GM23248 (cell line): ENCODE data around the gene LPO.

Experiments used
- EZH2 ChIP-seq: fragments of 200-600 bp; sonication (generic); IDR thresholded peaks from 2 replicates; pipeline ENCODE4 v1.6.1; 2018; ENCODE audit warnings: antibody characterized with exemption, mild to moderate bottlenecking; ENCODE audit not compliant: insufficient read depth, poor library complexity, severe bottlenecking
- EZH2phosphoT487 ChIP-seq: fragments of 200-600 bp; sonication (generic); IDR thresholded peaks from 2 replicates; pipeline ENCODE4 v1.6.1; 2018; ENCODE audit warnings: antibody characterized with exemption, moderate library complexity, mild to moderate bottlenecking, low read depth; ENCODE audit not compliant: insufficient read depth

DNA sequence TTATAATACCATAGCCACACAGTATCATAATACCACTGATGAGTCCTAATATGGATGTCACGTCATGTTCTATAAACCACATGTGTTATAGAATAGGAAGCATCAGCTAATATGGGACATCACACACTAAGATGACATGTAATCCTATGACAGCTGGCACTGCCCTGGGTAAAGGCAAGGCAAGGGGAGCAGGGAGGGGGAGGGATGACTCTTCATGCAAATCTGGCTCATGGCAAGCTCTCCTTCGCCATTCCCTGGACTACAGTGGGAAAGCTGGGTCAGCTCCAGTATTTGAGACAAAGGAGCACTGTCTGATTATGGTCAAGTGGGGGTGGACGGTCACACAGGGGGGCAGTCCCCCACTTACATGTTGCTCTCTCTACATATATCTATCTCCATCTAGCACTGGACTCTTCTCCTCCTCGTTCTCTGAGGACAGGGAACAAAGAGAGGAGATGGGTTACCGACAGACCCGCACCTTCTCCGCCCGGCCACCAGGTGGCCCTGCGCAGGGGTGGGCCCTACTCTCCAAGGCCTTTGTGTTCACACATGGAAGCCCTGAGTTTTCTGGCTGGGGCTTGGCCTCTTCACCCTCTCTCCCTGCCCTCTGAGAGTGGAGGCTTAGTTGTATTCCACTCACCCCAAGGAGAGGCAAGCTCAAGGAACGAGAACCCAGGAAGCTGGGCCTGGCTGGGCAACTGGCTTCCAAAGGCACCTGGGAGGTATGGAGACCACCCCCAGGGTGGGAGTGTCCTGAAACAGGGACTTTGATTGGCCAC lies 65.8 kb downstream of the LPO start:
- TF ChIP-seq EZH2phosphoT487 (no peak), EZH2 (no peak)
